HFFc6 (cell line): Measurements from ENCODE around the gene LCLAT1. TPM values are rescaled to one million over a fixed set of nuclear protein-coding genes. Genes with fewer than 3 reads are reported as not detected.
A peak's percentile ranks its signal among the peaks of the same experiment; 100 is the strongest.

Experiments used
- DNase-seq: peaks from one replicate; pipeline ENCODE4 v3.0.0-alpha.2; 2018
- H3K27ac Mint-ChIP-seq: 2 replicates; pipeline ENCODE4 v1.8.0; 2020; ENCODE audit warnings: mild to moderate bottlenecking, mixed read lengths
- H3K27me3 Mint-ChIP-seq: 2 replicates; pipeline ENCODE4 v1.8.0; 2021; ENCODE audit warnings: mild to moderate bottlenecking, moderate library complexity, mixed read lengths; ENCODE audit not compliant: insufficient read depth
- H3K36me3 Mint-ChIP-seq: 2 replicates; pipeline ENCODE4 v1.8.0; 2021; ENCODE audit warnings: low read depth, mixed read lengths
- H3K4me1 Mint-ChIP-seq: 2 replicates; pipeline ENCODE4 v1.8.0; 2020; ENCODE audit warnings: low read depth, mixed read lengths
- H3K4me3 Mint-ChIP-seq: 2 replicates; pipeline ENCODE4 v1.8.0; 2020; ENCODE audit warnings: mild to moderate bottlenecking, moderate library complexity, mixed read lengths
- H3K9me3 Mint-ChIP-seq: 2 replicates; pipeline ENCODE4 v1.8.0; 2020; ENCODE audit warnings: mild to moderate bottlenecking, mixed read lengths
- total RNA-seq, 6 experiments: library from RNA; stranded (reverse); fragmentation: NEBNext Ultra II Directional; extraction: Animal tissue kit (Norgen Biotek cat#: 25700); gene quantifications; 2 replicates in 1 of 6; 3 replicates in 5 of 6; pipeline ENCODE4 v1.2.3, GENCODE V29; 2021
- TF ChIP-seq, protein P1 (sequence below): fragments of 200-600 bp; sonication (generic); IDR thresholded peaks from 2 replicates; pipeline ENCODE4 v1.5.0; 2021; ENCODE audit warnings: antibody characterized with exemption, mild to moderate bottlenecking

LCLAT1 gene
- total RNA-seq, 6 experiments from 2014 or later: 21.0 to 27.0 (median 23.0) TPM

GRCh38 chr2:30654404-30654803, 207.4 kb downstream of the LCLAT1 start:
- Mint-ChIP-seq H3K27me3 (no peaks in the 10 kb centered on the region; the same call in 1 of the 2 replicates), H3K36me3 (no peaks in the 10 kb centered on the region), H3K4me1 (peaks cover 45% of the 10 kb centered on the region), H3K9me3 (no peaks in the 10 kb centered on the region), H3K27ac (no peak overlapping the region), H3K4me3 (no peak overlapping the region)
- TF ChIP-seq, protein P1, sequence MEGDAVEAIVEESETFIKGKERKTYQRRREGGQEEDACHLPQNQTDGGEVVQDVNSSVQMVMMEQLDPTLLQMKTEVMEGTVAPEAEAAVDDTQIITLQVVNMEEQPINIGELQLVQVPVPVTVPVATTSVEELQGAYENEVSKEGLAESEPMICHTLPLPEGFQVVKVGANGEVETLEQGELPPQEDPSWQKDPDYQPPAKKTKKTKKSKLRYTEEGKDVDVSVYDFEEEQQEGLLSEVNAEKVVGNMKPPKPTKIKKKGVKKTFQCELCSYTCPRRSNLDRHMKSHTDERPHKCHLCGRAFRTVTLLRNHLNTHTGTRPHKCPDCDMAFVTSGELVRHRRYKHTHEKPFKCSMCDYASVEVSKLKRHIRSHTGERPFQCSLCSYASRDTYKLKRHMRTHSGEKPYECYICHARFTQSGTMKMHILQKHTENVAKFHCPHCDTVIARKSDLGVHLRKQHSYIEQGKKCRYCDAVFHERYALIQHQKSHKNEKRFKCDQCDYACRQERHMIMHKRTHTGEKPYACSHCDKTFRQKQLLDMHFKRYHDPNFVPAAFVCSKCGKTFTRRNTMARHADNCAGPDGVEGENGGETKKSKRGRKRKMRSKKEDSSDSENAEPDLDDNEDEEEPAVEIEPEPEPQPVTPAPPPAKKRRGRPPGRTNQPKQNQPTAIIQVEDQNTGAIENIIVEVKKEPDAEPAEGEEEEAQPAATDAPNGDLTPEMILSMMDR: no peak
- DNase-seq: no peak

DNA sequence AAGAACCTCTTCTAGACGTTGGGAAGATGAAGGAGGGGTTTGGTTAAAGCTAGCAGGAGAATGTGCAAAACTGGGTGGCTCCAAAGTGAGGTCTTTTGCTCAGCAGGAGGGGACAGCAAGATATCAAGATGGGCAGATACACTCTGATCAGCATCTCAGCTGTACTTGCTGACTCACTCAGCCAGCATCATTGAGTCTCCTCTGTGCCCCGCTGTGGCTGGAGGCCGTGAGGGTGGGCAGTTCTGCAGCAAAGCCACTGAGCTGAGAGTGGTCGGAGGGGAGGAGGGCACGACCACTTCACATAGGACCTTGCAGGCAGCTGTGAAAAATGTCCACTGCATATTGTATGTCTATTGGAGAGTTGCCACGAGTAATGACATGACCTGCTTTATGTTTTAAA, 208.2 kb downstream of the LCLAT1 start:
- Mint-ChIP-seq H3K27ac (no peak overlapping the region), H3K27me3 (no peaks in the 10 kb centered on the region; the same call in 1 of the 2 replicates), H3K4me1 (peaks cover 41% of the 10 kb centered on the region), H3K36me3 (no peaks in the 10 kb centered on the region), H3K4me3 (no peak overlapping the region), H3K9me3 (no peaks in the 10 kb centered on the region)
- TF ChIP-seq, protein P1: no peak
- DNase-seq: no peak

DNA sequence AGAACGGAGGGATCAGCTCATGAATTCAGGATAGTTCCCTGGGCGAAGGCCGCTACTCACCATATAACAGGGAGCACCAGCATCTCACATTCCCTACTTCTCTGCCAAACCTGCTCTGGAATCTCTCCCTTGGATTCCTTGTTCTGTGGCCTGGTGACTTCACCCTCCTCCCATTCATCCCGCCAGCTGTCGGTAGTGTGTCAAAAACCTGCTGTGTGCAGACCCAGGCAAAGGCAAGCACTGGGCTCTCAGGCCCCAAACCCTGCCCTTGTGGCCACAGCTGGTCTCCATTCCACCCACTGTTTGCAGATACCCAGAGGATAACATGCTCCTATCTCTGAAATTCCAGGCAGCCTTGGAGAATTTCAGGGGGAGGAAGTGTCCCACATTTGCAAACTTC, 208.6 kb downstream of the LCLAT1 start:
- no peak for DNase-seq
- H3K4me3 Mint-ChIP-seq: no peak overlapping the region
- no peaks in the 10 kb centered on the region for H3K9me3 Mint-ChIP-seq
- TF ChIP-seq, protein P1: no peak
- no peaks in the 10 kb centered on the region for H3K36me3 Mint-ChIP-seq
- H3K27ac Mint-ChIP-seq: no peak overlapping the region
- H3K27me3 Mint-ChIP-seq: no peaks in the 10 kb centered on the region; the same call in 1 of the 2 replicates
- peaks cover 37% of the 10 kb centered on the region for H3K4me1 Mint-ChIP-seq

DNA sequence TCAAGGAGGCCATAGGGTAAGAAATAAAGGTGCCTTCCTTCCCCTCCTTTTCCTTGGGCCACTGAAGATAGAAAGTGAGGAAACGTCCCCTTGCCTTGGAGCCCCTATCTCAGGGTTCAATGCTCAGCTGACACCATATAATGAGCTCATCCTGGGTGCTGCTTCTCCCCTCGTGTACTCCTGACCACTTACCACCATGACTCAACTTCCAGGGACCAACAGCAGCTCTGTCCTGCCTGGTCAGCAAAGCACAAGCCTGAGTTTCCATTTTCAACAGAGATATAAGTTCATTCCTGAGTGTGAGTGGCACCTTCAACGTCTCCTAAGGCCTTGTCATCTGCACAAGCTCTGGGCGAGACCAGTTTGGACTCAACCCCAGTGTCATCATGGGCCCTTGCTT, 209.0 kb downstream of the LCLAT1 start:
- TF ChIP-seq, protein P1: no peak
- DNase-seq: peak; percentile 24

DNA sequence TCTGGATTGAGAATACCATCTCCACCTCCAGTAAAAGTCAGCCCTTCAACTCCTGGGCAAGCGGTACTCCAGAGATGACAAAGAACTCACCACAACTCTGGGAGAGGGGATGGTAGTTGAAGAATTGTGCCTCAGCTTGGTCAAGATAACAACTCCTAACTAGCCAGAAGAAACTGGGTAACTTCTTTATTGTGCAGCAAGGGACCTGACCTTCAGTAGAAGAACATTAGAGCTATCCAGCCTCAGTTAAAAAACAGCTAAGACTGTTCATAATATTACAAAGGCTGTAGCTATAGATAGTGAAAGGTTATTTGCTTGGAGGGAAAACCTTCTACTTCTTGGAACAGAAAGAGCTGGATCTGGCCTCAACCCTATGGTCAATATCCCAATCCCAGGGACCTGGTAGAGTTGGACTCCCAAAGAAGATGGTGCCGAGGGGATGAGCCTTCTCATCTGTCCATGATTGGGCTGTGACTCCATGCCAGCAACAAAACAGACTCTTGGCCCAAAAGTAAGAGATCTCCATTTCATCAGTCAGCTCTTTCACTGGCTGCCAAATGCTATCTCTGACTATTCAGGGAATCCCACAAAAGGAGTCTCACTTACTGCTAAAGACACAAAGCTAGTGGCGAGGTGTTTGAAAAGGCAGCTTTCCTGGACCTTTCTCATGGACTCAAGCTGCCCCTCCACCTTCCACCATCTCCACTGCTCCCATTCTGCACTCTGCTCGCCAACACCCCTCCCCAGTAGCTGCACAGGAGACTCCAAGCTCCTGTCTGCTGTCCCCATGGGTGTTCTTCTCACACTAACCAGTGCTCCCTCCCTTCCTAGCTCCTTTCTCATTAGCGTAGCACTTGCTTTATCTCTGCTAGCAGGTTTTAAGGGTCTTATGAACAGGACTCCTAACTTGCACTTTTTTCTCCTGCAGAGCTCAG, 214.4 kb downstream of the LCLAT1 start:
- no peak for DNase-seq
- TF ChIP-seq, protein P1: no peak
- Mint-ChIP-seq H3K27me3 (peaks cover 3% of the 10 kb centered on the region; the same call in 1 of the 2 replicates), H3K9me3 (peaks cover 3% of the 10 kb centered on the region), H3K36me3 (peaks cover 10% of the 10 kb centered on the region), H3K4me3 (no peak overlapping the region), H3K27ac (no peak overlapping the region; the same call in 1 of the 2 replicates), H3K4me1 (peaks cover 11% of the 10 kb centered on the region)

More for the DNA sequence above, 209.0 kb downstream of the LCLAT1 start:
- H3K4me1 Mint-ChIP-seq: peaks cover 36% of the 10 kb centered on the region
- peak overlapping the region; percentile 42 for H3K27ac Mint-ChIP-seq
- H3K27me3 Mint-ChIP-seq: no peaks in the 10 kb centered on the region; the same call in 1 of the 2 replicates
- no peaks in the 10 kb centered on the region for H3K36me3 Mint-ChIP-seq
- H3K4me3 Mint-ChIP-seq: no peak overlapping the region
- no peaks in the 10 kb centered on the region for H3K9me3 Mint-ChIP-seq
